Natural killer cell treated with Interleukin-12 subunit alpha and Interleukin-12 subunit beta and Interleukin-15 and Interleukin-18, amount 100 ng/mL, for 72 hours (primary cell): ENCODE data around the gene TUBGCP6. TPM values are rescaled to one million over a fixed set of nuclear protein-coding genes. Genes with fewer than 3 reads are reported as not detected.

ENCODE experiments used
- ATAC-seq, 2 donors: fragments of 150-1000 bp; cut with Tn5 transposase in 1 of 2; sonication (Bioruptor Pico), chemical (Tn5 transposase) in 1 of 2; 2 replicates each; pipeline ENCODE4 v1.10.0; 2021
- DNase-seq: peaks from one replicate; pipeline ENCODE4 v3.0.0; 2022; ENCODE audit warnings: low spot score
- H3K27ac Mint-ChIP-seq, 2 donors: 1 replicate in 1 of 2; 2 replicates in 1 of 2; pipeline ENCODE4 v1.8.0; 2022; ENCODE audit warnings: mixed read lengths in 2 of 2, mild to moderate bottlenecking in 1 of 2, moderate library complexity in 1 of 2
- H3K27me3 Mint-ChIP-seq, 2 donors: 1 replicate in 1 of 2; 2 replicates in 1 of 2; pipeline ENCODE4 v1.8.0; 2022; ENCODE audit warnings: mixed read lengths in 2 of 2
- H3K36me3 Mint-ChIP-seq: one replicate; pipeline ENCODE4 v1.8.0; 2022; ENCODE audit warnings: mixed read lengths
- H3K4me1 Mint-ChIP-seq, 2 donors: 1 replicate in 1 of 2; 2 replicates in 1 of 2; pipeline ENCODE4 v1.8.0; 2022; ENCODE audit warnings: low read depth in 2 of 2, mixed read lengths in 2 of 2, mild to moderate bottlenecking in 1 of 2
- H3K4me3 Mint-ChIP-seq: one replicate; pipeline ENCODE4 v1.8.0; 2022; ENCODE audit warnings: mixed read lengths
- H3K9me3 Mint-ChIP-seq: 2 replicates; pipeline ENCODE4 v1.8.0; 2022; ENCODE audit warnings: mixed read lengths
- total RNA-seq, 2 donors: library from RNA; stranded (reverse); gene quantifications; one replicate each; pipeline ENCODE4 v1.2.3, GENCODE V29; 2022

Gene TUBGCP6
- total RNA-seq, result 10 to 100 TPM; 47.6 to 80.1 TPM

DNA sequence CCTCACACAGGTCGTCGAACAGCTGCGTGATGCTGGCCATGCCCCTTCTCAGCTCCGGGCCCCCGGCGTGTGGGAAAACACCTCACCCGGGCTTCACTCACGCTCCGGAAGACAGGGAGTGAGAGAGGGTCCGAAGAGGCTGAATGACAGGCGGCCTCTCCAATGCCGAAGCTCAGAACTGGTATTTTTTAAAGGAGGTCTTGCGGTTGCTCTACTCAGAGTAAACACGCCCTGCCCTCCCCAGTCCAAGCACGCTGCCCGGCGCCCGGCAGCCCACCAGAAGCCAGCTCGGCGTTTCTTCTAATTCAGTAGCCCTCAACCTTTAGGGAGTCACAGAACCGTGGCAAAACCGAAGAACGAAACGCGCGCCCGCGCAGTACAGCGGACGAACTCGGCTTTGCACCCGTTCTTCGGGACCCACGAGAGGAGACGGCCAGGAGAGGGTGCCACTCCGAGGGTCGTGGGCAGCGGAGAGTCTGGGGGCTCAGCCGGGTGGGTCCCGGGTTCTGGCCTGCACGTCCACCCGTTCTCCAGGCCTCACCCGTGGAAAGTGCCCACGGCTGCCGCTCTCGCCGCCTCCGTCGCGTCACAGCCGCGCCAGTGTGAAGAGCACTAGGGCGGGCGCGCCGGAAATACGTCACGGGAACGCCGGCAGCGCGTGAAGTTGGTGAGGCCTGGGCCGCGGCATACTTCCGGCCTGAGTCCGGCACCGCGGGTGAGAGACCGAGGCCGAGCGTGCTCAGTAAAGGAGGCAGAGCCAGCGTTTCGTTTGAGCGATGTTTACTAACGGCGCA lies at the start of gene TUBGCP6:
Gene TUBGCP6, minus strand, starts transcription at position 604 of the 794 bp plus-strand sequence. Its CDS starts 564 bp downstream, at position 40.
- Mint-ChIP-seq H3K27me3 (no peaks in the 10 kb centered on the region), H3K36me3 (peaks cover 6% of the 10 kb centered on the region), H3K4me1 (peaks cover 26 to 35% of the 10 kb centered on the region in 2 donors), H3K9me3 (no peaks in the 10 kb centered on the region), H3K4me3 (peak within 1 kb of the TSS; percentile 98), H3K27ac (peak within 1 kb of the TSS; percentile 94)
- DNase-seq, result peak; percentile 95
- ATAC-seq, result peak; percentile 94 to 95

GRCh38 chr22:50294319-50294656 lies 49.5 kb upstream of the TUBGCP6 start:
- Mint-ChIP-seq H3K27ac (no peak overlapping the region), H3K4me3 (no peak overlapping the region)
- ATAC-seq, result no peak

DNA sequence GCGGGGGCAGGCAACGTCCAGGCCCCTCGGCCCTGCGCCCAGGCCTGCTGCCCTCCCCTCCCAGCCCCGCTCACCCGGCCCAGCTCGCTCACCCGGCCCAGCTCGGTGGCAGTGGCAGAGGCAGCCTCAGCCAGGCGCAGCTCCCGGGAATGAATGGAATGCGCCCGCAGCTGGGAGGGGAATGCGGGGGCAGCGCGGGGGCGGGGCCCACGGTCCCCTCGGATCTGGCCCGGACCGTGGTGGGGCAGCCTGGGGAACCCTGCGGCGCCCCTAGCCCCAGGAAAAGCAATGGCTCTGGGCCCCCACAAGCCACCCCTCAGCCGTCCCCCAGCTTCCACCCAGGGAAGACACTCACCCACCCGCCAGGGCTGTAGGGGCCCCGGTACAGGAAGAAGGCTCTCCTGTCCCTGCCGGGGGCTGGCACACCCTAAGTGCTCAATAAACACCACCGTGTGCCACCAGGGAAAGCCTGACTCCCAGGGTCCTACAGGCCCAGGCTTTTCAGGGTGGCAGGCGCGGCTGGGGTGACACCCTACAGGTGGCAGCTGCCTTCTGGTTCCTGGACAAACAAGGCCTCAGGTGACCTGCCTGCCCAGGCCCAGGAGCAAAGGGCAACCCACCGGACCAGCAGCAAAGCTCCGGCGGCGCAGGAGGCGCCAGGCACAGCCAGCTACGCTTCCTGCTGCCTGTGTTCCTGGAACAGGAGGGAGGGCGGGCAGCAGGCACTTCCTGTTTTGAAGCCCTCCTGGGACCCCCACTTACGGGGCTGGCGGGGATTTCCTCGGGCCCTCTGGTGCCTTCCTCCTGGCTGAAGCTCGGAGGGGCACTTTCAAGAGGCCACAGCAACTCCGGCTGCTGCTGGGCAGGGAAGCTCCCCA lies 48.9 kb upstream of the TUBGCP6 start:
- no peaks in the 10 kb centered on the region for H3K9me3 Mint-ChIP-seq
- no peaks in the 10 kb centered on the region for H3K36me3 Mint-ChIP-seq
- ATAC-seq, result no peak
- peaks cover 0 to 15% of the 10 kb centered on the region in 2 donors for H3K27me3 Mint-ChIP-seq
- no peak for DNase-seq
- H3K27ac Mint-ChIP-seq, result no peak overlapping the region
- H3K4me3 Mint-ChIP-seq, result no peak overlapping the region
- H3K4me1 Mint-ChIP-seq, result peaks cover 0 to 3% of the 10 kb centered on the region in 2 donors

More at GRCh38 chr22:50294319-50294656, 49.5 kb upstream of the TUBGCP6 start:
- Mint-ChIP-seq H3K27me3 (peaks cover 0 to 15% of the 10 kb centered on the region in 2 donors), H3K36me3 (no peaks in the 10 kb centered on the region), H3K9me3 (no peaks in the 10 kb centered on the region), H3K4me1 (peaks cover 0 to 3% of the 10 kb centered on the region in 2 donors)
- no peak for DNase-seq

GRCh38 chr22:50292643-50293440 lies 48.0 kb upstream of the TUBGCP6 start:
- no peak overlapping the region for H3K27ac Mint-ChIP-seq
- H3K9me3 Mint-ChIP-seq, result no peaks in the 10 kb centered on the region
- H3K4me3 Mint-ChIP-seq, result no peak overlapping the region
- no peak for DNase-seq
- peaks cover 0 to 3% of the 10 kb centered on the region in 2 donors for H3K4me1 Mint-ChIP-seq
- no peak for ATAC-seq
- H3K27me3 Mint-ChIP-seq, result peaks cover 0 to 15% of the 10 kb centered on the region in 2 donors
- no peaks in the 10 kb centered on the region for H3K36me3 Mint-ChIP-seq

DNA sequence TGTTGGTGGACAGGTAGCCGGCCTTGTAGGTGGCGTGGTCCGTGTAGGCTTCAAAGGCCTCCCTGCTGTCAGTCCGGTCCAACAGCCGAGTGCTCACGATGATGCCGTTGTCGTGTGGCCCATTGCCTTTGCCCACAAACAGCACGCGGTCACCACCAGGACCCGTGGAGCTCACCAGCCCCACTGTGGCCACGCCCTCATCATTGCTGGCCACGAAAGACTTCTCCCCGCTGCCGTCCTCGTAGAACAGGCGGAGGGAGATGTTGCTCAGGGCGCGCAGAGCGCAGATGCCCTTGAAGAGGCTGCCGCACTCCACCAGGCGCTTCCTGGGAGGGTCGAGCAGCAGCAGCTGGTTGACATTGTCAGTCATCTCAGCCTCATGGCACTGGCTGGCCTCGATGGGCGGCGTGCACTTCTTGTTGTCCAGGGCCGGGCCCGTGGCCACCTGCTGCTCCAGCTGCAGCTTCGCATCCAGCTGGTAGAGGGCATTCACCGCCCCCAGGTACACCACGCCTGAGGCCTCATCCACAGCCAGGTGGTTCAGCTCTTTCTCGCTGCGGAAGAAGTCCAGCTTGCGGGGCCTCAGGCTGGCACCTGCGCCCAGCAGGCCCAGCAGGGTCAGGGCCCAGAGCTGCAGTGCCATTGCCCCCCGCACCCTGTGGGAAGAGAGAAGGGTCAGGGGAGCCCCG lies 45.3 kb upstream of the TUBGCP6 start:
- Mint-ChIP-seq H3K36me3 (no peaks in the 10 kb centered on the region), H3K27me3 (peaks cover 0 to 12% of the 10 kb centered on the region in 2 donors), H3K9me3 (no peaks in the 10 kb centered on the region), H3K4me1 (peaks cover 0 to 3% of the 10 kb centered on the region in 2 donors), H3K27ac (no peak overlapping the region), H3K4me3 (no peak overlapping the region)
- no peak for ATAC-seq
- no peak for DNase-seq

- H3K4me1 Mint-ChIP-seq, result peaks cover 0 to 3% of the 10 kb centered on the region in 2 donors
- ATAC-seq (no peak), DNase-seq (no peak)
- H3K9me3 Mint-ChIP-seq, result no peaks in the 10 kb centered on the region
- no peak overlapping the region for H3K27ac Mint-ChIP-seq
- H3K27me3 Mint-ChIP-seq, result peaks cover 0 to 12% of the 10 kb centered on the region in 2 donors
- H3K4me3 Mint-ChIP-seq, result no peak overlapping the region
- no peaks in the 10 kb centered on the region for H3K36me3 Mint-ChIP-seq
Observed at GRCh38 chr22:50289151-50289941, 44.5 kb upstream of the TUBGCP6 start.

- no peak for DNase-seq
- no peaks in the 10 kb centered on the region for H3K9me3 Mint-ChIP-seq
- H3K4me3 Mint-ChIP-seq, result no peak overlapping the region
- ATAC-seq, result no peak
- peaks cover 0 to 3% of the 10 kb centered on the region in 2 donors for H3K4me1 Mint-ChIP-seq
- H3K27me3 Mint-ChIP-seq, result peaks cover 0 to 9% of the 10 kb centered on the region in 2 donors
- H3K36me3 Mint-ChIP-seq, result no peaks in the 10 kb centered on the region
- no peak overlapping the region for H3K27ac Mint-ChIP-seq
Observed at GRCh38 chr22:50287731-50288130, 42.9 kb upstream of the TUBGCP6 start.

DNA sequence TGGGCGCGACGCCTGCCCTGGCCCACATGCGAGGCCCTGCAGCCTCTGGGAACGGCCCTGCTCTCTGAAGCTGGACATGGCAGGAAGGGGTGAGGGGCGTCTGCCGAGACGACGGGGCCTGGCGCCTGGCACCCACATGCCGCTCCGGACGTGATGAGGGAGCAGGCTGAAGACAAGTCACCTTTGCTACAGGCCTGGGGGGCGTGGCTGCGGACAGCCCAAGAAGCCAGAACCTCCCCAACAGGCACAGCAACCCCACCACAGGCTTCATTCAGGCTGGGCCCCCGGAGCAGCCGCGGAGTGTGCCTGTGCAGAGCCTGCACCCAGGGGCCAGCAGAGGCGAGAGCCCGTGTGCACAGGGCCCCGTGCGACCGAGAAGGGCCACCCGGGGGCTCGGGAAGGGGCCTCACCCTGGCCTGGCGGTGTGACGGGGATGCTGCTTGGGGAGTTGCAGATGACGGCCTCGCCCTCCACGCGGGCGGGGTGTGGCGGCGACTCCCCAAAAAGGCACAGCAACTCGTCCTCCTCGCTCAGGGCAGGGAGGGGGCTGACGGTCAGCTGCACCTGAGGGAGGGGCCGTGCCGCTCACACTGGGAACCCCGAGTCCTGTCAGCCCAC lies 42.0 kb upstream of the TUBGCP6 start:
- Mint-ChIP-seq H3K27me3 (peaks cover 0 to 4% of the 10 kb centered on the region in 2 donors), H3K36me3 (no peaks in the 10 kb centered on the region), H3K4me1 (no peaks in the 10 kb centered on the region), H3K27ac (no peak overlapping the region), H3K9me3 (no peaks in the 10 kb centered on the region), H3K4me3 (no peak overlapping the region)
- DNase-seq, result no peak
- ATAC-seq, result no peak

DNA sequence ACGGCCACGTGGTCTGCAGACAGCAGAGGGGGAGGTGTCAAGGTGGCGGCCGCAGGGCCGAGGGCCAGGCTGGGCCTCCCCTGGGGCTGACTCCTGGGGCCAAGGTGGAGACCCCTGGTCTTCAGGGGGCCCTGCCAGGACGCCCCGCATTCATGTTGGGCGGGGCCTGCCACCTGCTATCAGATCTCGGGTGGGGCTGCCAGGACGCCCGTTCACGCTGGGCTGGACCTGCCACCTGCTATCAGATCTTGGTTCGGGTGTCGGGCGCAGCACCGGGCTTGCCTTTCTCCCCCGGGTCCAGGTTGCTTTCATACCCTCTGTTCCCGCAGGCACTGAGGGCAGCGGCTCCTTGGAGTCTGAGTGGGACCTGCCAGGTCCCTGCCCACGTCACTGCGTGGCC lies 41.5 kb upstream of the TUBGCP6 start:
- ATAC-seq, result no peak
- Mint-ChIP-seq H3K4me1 (no peaks in the 10 kb centered on the region), H3K4me3 (no peak overlapping the region), H3K36me3 (no peaks in the 10 kb centered on the region), H3K9me3 (no peaks in the 10 kb centered on the region), H3K27ac (no peak overlapping the region), H3K27me3 (no peaks in the 10 kb centered on the region)
- no peak for DNase-seq

- Mint-ChIP-seq H3K4me1 (no peaks in the 10 kb centered on the region), H3K27ac (no peak overlapping the region), H3K27me3 (no peaks in the 10 kb centered on the region), H3K9me3 (no peaks in the 10 kb centered on the region), H3K36me3 (no peaks in the 10 kb centered on the region), H3K4me3 (no peak overlapping the region)
- no peak for DNase-seq
- no peak for ATAC-seq
Observed at GRCh38 chr22:50285568-50286229, 40.9 kb upstream of the TUBGCP6 start.

- H3K4me1 Mint-ChIP-seq, result no peaks in the 10 kb centered on the region
- no peak overlapping the region for H3K27ac Mint-ChIP-seq
- no peaks in the 10 kb centered on the region for H3K27me3 Mint-ChIP-seq
- no peak for ATAC-seq
- no peak overlapping the region for H3K4me3 Mint-ChIP-seq
- no peaks in the 10 kb centered on the region for H3K36me3 Mint-ChIP-seq
- no peaks in the 10 kb centered on the region for H3K9me3 Mint-ChIP-seq
- no peak for DNase-seq
Observed at GRCh38 chr22:50284479-50284878, 39.7 kb upstream of the TUBGCP6 start.

- Mint-ChIP-seq H3K27me3 (no peaks in the 10 kb centered on the region), H3K4me1 (no peaks in the 10 kb centered on the region), H3K27ac (no peak overlapping the region), H3K36me3 (no peaks in the 10 kb centered on the region), H3K9me3 (no peaks in the 10 kb centered on the region), H3K4me3 (no peak overlapping the region)
- ATAC-seq, result no peak
- no peak for DNase-seq
Observed at GRCh38 chr22:50283821-50284220, 39.0 kb upstream of the TUBGCP6 start.
